Mononuclear cell (primary cell): ENCODE results near the gene TMC1. TPM values are rescaled to one million over a fixed set of nuclear protein-coding genes. Genes with fewer than 3 reads are reported as not detected.

Source experiments
- H3K27me3 ChIP-seq: 2 replicates; pipeline ENCODE4 v1.6.0; 2011; ENCODE audit warnings: low read length, control low read depth; ENCODE audit not compliant: insufficient read depth
- H3K4me1 ChIP-seq: 2 replicates; pipeline ENCODE4 v1.5.1; 2011; ENCODE audit warnings: mild to moderate bottlenecking, low read length, control low read depth; ENCODE audit not compliant: insufficient read depth
- H3K4me3 ChIP-seq: 2 replicates; pipeline ENCODE4 v1.5.1; 2011; ENCODE audit warnings: mild to moderate bottlenecking, low read length, moderate library complexity
- H3K9me3 ChIP-seq: 2 replicates; pipeline ENCODE4 v1.5.1; 2011; ENCODE audit warnings: low read depth, mild to moderate bottlenecking, control low read depth, low read length
- total RNA-seq: library from RNA; depleted of rRNA; stranded (reverse); fragments of >200 nt; gene quantifications from one replicate; pipeline ENCODE4 v1.2.3, GENCODE V29; 2012

Gene TMC1
- total RNA-seq, 1 donor, result 0.52 TPM

DNA sequence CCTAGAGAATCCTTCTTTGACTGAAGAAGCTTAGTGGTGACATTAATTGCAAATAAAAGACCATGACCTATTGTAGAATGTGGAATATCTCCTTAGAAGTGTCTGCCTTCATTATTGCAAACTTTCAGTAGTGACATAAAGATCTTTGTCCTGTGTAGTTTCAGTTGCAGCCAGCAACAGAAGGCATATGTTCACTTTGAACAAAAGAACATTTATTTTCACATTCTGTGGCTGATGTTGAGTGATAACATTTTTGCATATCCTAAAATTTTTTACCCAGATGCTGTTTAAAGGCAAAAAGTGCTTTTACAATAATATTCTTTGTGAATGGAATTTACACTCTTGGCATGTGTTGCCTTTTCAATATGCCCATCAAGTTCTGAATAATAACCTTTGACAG lies 165.9 kb downstream of the TMC1 start:
- Histone ChIP-seq H3K4me3 (no peak overlapping the region), H3K4me1 (no peaks in the 10 kb centered on the region), H3K9me3 (no peaks in the 10 kb centered on the region), H3K27me3 (no peaks in the 10 kb centered on the region)

DNA sequence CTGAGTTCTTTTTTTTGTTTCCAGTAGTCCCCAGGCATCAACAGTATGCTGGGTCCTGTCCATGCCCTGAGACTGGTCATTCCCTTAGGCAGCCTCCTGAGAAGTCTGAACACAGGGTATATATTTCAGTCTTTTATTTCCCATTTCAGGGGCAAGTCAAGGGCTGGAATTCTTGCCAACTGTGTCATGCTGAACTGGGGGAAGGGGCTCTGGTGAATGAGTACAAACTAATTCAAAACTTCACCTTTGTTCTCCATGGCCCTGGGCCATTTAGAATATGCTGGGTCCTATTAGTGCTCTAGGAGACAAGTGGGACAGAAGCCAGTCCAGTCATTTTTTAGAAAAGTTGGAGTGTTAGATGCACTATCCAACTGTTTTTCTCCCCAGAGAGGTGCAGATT lies 170.3 kb downstream of the TMC1 start:
- Histone ChIP-seq H3K27me3 (peaks cover 3% of the 10 kb centered on the region), H3K4me1 (no peaks in the 10 kb centered on the region), H3K9me3 (no peaks in the 10 kb centered on the region), H3K4me3 (no peak overlapping the region)

DNA sequence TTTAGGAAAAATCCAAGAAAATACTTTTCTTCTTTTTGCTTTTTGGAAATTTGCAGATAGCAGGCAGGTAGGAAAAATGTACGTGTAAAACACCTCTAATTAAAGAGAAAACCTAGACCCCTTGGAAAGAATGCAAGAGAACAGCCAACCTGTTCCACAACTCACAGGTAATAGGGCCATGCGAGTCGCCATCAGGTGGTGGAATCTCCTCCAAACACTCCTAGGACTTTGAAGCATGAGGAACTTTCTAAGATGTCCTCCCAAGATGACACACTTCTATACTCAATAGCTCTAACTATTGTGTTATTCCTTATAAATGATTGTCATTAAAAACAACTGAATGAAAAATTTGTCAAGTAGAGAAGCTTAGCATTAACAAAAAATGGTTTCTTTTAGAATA lies 174.0 kb downstream of the TMC1 start:
- Histone ChIP-seq H3K4me3 (no peak overlapping the region), H3K9me3 (no peaks in the 10 kb centered on the region), H3K27me3 (peaks cover 3% of the 10 kb centered on the region), H3K4me1 (no peaks in the 10 kb centered on the region)

DNA sequence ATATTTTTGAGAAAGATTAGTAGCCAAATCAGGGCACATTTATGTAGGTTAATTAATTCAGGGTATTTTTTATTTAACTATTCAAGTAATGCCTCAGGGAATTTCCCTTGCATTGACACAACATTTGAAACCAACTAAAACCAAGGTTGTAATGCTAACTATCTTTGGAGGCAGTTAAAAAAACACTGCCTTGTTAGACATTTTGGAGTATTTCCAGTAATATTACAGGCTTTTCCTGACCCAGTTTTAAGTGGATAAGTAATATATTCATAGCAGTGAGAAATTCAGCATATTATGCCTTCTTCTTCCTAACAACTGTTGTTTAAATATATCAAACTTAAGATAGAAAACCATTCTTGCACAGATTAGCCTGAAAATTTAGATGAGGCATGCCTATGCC lies 175.1 kb downstream of the TMC1 start:
- no peaks in the 10 kb centered on the region for H3K4me1 ChIP-seq
- H3K9me3 ChIP-seq, result no peaks in the 10 kb centered on the region
- no peak overlapping the region for H3K4me3 ChIP-seq
- peaks cover 3% of the 10 kb centered on the region for H3K27me3 ChIP-seq

DNA sequence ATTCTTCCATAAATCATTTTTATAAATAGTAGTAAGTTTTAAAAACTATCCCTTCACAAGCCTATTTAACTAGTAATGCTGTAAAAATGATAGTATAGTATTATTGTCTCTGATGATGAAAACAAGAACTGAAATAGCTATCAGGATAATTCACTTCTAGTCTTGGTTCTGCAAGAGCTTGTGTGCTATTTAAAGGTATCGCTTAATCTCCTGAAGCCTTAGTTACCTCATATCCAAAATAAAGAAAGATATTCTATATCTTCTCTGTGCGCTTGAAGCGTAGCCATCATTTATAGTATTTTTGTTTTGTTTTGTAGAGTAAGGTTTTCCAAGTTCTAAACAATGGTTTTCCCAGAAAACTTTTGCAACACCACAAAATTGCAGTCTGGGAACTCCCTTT lies 180.1 kb downstream of the TMC1 start:
- Histone ChIP-seq H3K4me1 (no peaks in the 10 kb centered on the region), H3K9me3 (no peaks in the 10 kb centered on the region), H3K27me3 (no peaks in the 10 kb centered on the region), H3K4me3 (no peak overlapping the region)

DNA sequence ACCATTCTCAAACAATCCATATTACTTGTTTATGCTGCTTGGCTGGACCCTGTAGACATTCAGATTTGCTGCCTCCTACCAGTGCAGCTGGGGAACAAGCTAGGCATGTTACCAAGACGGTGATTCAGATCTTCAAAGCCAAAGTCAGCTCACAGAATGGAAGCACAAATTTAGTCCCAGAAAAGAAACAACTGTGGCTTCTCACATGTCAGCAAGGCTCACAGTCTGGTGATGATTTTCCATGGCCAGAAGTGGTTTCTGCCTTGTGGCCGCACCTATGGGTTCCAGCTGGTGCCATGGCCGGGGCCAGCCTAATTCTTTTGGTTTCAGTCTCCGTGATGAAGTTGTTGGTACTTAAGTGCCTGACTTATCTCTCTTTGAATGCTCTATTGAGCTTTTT lies 182.2 kb downstream of the TMC1 start:
- H3K4me1 ChIP-seq, result no peaks in the 10 kb centered on the region
- no peak overlapping the region for H3K4me3 ChIP-seq
- H3K9me3 ChIP-seq, result no peaks in the 10 kb centered on the region
- no peaks in the 10 kb centered on the region for H3K27me3 ChIP-seq

DNA sequence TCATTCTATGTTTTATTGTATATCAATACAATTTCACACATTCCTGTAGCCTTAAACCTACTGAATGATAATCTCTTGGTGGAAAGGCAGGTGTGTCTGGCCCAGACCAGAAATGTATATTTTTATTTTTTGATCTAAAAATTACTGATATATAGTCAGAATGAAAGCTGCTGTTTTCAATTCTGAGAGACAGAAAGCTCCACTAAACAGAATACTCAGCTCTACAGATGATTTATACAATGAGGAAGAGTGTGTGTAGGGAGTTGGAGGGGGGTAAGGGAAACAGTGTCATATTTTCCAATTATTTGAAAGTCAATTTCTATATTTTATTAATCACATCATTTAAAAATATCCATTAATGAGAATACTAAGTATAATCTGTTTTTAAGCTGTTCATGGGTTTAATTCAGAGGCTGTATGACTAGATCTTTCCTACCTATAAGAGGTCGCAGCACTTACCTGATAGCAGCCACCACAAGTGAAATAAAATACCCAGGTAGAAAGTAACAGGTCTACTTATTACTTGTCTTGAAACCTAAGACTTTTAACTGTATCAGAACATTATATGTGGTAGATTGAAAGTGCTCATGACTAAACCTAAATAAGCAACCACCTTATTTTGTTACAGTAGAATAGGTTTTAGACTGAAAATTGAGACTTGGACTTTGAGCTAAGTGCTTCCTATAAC lies 183.4 kb downstream of the TMC1 start:
- Histone ChIP-seq H3K4me1 (no peaks in the 10 kb centered on the region), H3K27me3 (no peaks in the 10 kb centered on the region), H3K4me3 (no peak overlapping the region), H3K9me3 (no peaks in the 10 kb centered on the region)

DNA sequence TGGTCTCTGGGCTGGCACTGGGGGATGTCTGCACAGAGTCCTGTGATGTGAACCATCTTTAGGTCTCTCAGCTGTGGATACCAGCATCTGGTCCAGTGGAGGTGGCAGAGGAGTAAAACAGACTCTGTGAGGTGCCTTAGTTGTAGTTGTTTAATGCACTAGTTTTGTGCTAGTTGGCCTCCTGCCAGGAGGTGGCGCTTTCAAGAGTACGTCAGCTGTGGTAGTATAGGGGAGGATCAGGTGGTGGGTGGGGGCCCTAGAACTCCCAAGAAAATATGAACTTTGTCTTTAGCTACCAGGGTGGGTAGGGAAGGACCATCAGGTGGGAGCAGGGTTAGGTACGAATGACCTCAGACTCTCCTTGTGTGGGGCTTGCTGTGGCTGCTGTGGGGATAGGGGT lies 197.1 kb downstream of the TMC1 start:
- peaks cover 3% of the 10 kb centered on the region for H3K27me3 ChIP-seq
- no peaks in the 10 kb centered on the region for H3K9me3 ChIP-seq
- H3K4me1 ChIP-seq, result no peaks in the 10 kb centered on the region
- no peak overlapping the region for H3K4me3 ChIP-seq

DNA sequence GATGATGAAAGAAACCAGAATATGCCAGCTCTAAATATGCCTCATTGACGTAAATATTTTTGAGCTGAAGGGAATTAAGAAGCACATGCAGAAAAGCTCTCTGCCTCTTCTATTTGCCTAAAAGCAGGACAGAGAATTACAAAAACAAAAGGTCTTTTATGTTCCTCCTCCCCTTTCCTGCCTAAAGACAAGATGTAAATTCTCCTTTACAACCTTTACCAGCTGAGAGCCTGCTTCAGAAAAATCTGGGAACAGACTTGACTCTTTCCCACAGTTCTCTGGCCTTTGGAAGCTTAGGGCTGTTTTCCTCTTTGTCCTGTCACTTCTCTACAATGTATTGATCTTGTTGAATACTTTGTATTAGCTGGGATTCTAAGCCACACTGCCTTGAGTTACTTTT lies 199.7 kb downstream of the TMC1 start:
- Histone ChIP-seq H3K9me3 (no peaks in the 10 kb centered on the region), H3K4me1 (no peaks in the 10 kb centered on the region), H3K27me3 (peaks cover 6% of the 10 kb centered on the region), H3K4me3 (no peak overlapping the region)

DNA sequence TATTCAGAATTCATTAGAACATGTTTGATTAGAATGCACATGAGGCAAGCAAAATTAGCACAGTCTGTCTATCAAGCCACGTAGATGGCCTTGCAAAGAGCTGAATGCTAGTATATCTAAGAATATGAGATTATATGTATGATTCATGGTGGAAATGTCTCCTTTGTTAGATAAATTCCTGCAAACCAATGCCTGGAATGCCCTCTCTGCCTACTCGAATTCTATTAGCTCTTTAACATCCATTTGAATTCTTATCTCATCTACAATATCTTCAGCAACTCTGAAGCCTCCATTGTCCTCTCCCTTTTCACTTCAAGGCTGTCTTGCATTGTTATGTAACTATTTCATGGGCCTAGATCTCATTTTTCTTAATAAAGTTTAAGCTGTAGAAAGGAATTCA lies 205.5 kb downstream of the TMC1 start:
- Histone ChIP-seq H3K9me3 (no peaks in the 10 kb centered on the region), H3K4me3 (no peak overlapping the region), H3K27me3 (peaks cover 3% of the 10 kb centered on the region)

DNA sequence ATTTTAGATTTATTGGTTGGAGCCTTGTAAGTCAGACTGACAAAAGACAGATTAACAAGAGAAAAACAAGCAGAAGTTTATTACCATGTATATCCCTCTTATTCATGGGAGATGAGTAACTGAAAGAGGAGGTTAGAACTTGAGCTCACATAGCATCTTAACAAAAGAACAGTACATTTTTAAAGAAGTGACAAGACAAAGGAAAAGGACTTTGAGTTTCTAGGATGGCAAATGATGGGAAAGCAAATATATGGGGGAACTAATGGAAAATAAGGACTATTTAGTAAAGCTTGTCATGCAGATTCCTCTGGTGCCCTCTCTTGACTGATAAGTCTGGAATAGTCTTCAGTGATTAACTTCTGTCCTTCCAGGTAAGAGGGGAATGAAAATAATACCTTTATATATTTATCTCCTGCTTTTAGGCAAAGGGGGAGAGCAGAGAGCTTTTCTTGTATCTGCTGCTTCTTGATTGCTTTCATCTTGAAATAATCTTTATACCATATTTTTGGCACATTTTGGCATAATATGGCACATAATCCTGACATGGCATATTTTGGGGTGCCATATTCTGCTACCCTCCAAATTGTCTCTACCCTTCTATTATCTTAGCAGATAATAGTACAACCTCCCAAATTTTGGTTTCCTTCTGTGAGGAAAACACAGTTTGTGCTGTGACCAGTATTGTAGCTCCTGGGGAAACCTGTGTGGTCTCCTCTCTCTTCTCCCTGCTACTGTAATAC lies 206.8 kb downstream of the TMC1 start:
- no peak overlapping the region for H3K4me3 ChIP-seq
- peaks cover 3% of the 10 kb centered on the region for H3K27me3 ChIP-seq
- no peaks in the 10 kb centered on the region for H3K9me3 ChIP-seq
- H3K4me1 ChIP-seq, result no peaks in the 10 kb centered on the region

More for the DNA sequence above, 205.5 kb downstream of the TMC1 start:
- H3K4me1 ChIP-seq, result no peaks in the 10 kb centered on the region

DNA sequence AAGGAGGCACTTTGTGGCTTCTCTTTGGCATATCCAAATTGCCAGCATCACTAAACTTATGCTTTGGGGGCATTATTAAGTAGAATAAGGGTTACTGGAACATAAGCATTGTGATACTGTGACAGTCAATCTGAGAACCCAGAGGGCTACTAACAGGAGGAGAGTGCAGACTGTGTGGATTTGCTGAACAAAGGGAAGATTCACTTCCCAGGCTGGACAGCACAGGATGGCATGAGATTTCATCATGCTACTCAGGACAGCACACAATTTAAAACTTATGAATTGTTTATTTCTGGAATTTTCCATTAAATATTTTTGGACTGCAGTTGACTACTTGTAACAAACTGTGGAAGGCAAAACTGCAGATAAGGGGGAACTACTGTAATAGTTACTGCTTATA lies 212.5 kb downstream of the TMC1 start:
- Histone ChIP-seq H3K4me1 (peaks cover 17% of the 10 kb centered on the region), H3K27me3 (no peaks in the 10 kb centered on the region), H3K4me3 (no peak overlapping the region), H3K9me3 (no peaks in the 10 kb centered on the region)

DNA sequence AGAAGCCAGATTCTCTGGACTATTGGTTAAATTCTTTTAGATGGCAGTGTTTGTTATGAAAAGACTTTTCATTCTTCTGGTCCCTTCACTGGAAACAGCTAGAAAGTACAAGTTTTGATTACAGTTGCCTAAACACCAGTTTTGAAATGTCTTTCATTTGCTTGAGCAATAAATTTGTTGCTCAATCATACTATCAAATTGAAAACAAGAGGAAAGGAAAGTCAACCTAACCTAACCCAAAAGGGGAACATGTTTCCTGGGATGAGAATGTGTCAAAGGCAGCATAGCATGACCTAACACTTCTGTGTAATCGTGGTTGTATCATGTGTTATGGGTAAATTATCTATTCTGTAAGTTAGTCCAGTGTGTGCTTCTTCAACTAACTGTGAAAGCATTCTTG lies 213.2 kb downstream of the TMC1 start:
- Histone ChIP-seq H3K27me3 (no peaks in the 10 kb centered on the region), H3K9me3 (no peaks in the 10 kb centered on the region), H3K4me3 (no peak overlapping the region)

DNA sequence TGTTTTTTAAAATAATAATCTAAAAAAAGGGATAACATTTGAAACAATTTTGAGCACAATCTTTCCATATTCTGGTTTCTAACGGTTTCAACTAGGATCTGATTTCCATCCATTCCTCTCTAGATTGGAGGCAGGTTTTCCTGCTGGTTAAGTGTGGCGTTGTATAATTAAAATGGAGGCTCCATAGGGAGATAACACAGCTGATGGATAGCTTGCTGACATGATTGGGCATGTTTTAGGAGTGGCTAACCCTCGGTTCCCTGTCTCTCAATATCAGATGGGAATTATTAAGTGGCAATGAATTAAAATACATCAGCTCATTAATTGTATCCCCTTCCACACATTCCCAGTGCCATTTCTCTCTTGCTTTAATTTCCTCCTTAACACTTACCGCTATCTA lies 222.4 kb downstream of the TMC1 start:
- no peaks in the 10 kb centered on the region for H3K4me1 ChIP-seq
- no peaks in the 10 kb centered on the region for H3K9me3 ChIP-seq
- no peak overlapping the region for H3K4me3 ChIP-seq
- H3K27me3 ChIP-seq, result no peaks in the 10 kb centered on the region

More for the DNA sequence above, 213.2 kb downstream of the TMC1 start:
- peaks cover 17% of the 10 kb centered on the region for H3K4me1 ChIP-seq

DNA sequence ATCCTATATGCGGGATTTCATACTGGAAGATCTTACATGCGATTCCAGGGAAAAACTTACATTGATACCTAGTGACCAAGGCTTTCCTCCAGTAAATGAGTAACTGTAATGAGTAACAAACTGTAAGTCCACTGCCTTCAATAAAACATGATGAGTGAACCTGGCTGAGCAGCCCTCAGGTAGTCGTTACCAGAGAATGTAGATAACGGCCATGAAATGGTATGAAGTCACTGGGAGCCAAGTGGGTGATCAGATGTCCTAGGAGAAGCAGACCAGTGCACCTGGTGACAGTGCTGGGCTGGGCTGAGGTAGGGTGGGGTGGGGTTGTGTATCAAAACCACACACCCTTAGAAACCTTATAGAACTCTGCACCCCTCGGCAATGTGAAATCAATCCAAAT lies 227.9 kb downstream of the TMC1 start:
- H3K9me3 ChIP-seq, result no peaks in the 10 kb centered on the region
- H3K4me3 ChIP-seq, result no peak overlapping the region
- H3K27me3 ChIP-seq, result no peaks in the 10 kb centered on the region
- no peaks in the 10 kb centered on the region for H3K4me1 ChIP-seq

DNA sequence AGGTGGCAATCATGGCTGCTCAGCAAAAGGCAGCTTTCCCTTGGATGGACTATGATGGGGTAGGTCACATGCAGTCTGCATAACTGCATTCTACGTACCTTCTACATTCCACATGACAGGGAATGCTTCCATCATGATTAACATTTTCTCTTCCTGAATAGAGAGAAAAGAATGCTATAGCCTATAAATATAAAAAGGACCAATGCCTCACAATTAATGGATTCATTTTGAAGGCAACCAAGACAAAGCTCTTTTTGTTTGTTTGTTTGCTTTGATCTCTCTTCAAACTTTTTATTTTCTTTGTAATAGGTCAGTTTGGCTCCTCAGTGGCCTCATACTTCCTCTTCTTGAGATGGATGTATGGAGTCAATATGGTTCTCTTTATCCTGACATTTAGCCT lies 230.1 kb downstream of the TMC1 start:
- H3K9me3 ChIP-seq, result no peaks in the 10 kb centered on the region
- H3K4me3 ChIP-seq, result no peak overlapping the region
- no peaks in the 10 kb centered on the region for H3K4me1 ChIP-seq
- no peaks in the 10 kb centered on the region for H3K27me3 ChIP-seq
